Ureter (tissue), 1 donor: ENCODE data around the gene PDPK1. TPM values are rescaled to one million over a fixed set of nuclear protein-coding genes. Genes with fewer than 3 reads are reported as not detected.

Experiments used
- DNase-seq: peaks from one replicate; pipeline ENCODE4 v3.0.0-alpha.2; 2020; ENCODE audit warnings: low spot score
- total RNA-seq: library from RNA; stranded (reverse); gene quantifications from one replicate; pipeline ENCODE4 v1.2.4, GENCODE V29; 2023
- donor health status: DM: yes; HTN: yes; CAD: no.

Gene PDPK1
- total RNA-seq, 1 donor from 2014 or later: 65.9 TPM

- no peak for DNase-seq
These were observed 30.7 kb upstream of the PDPK1 start for GRCh38 chr16:2507052-2507659.

GRCh38 chr16:2507665-2508064 is 30.2 kb upstream of the PDPK1 start:
- DNase-seq: no peak

- no peak for DNase-seq
These were observed 29.0 kb upstream of the PDPK1 start for GRCh38 chr16:2508722-2509400.

- DNase-seq: no peak
These were observed 26.6 kb upstream of the PDPK1 start for GRCh38 chr16:2511128-2511800.

- DNase-seq: no peak
These were observed 25.7 kb upstream of the PDPK1 start for GRCh38 chr16:2511996-2512734.

GRCh38 chr16:2512735-2513404 is 25.0 kb upstream of the PDPK1 start:
- DNase-seq: no peak

- peak; percentile 92 for DNase-seq
These were observed 24.2 kb upstream of the PDPK1 start, which contains the start of gene ATP6V0C for GRCh38 chr16:2513405-2514332. Gene ATP6V0C, plus strand, starts transcription at chr16:2513952. Its CDS starts 152 bp downstream, at chr16:2514104.

- DNase-seq: no peak
These were observed 23.3 kb upstream of the PDPK1 start for GRCh38 chr16:2514333-2515179.

GRCh38 chr16:2515180-2515851 is 22.5 kb upstream of the PDPK1 start:
- no peak for DNase-seq

GRCh38 chr16:2516391-2517240 is 21.2 kb upstream of the PDPK1 start:
- DNase-seq: no peak

- no peak for DNase-seq
These were observed 19.7 kb upstream of the PDPK1 start for GRCh38 chr16:2517954-2518605.

- DNase-seq: peak; percentile 54
These were observed 18.8 kb upstream of the PDPK1 start for GRCh38 chr16:2518823-2519710.

GRCh38 chr16:2519711-2520080 is 18.1 kb upstream of the PDPK1 start:
- DNase-seq: no peak

GRCh38 chr16:2520097-2520783 is 17.6 kb upstream of the PDPK1 start, which contains the start of gene AMDHD2:
Gene AMDHD2, plus strand, starts transcription at chr16:2520371. Its CDS starts 88 bp downstream, at chr16:2520459.
- peak; percentile 92 for DNase-seq

GRCh38 chr16:2520784-2521531 is 16.9 kb upstream of the PDPK1 start:
- DNase-seq: peak; percentile 52
